ENCODE results near the gene RPS21. TPM values are rescaled to one million over a fixed set of nuclear protein-coding genes. Genes with fewer than 3 reads are reported as not detected.

RPS21 gene
- polyA plus RNA-seq, 3 donors from 2014 or later, result 743 to 1,716 (median 1,008) TPM

Other genes starting within 250 kb of the RPS21 start
- gene PSMA7, start 243.7 kb upstream of the RPS21 start, polyA plus RNA-seq, result 100 to 1,000 TPM; 497 to 643 (median 622) TPM
- under 1 TPM in 2 of 3 donors, not detected in 1; 0.39 to 0.68 TPM for gene SS18L1, start 243.3 kb upstream of the RPS21 start, polyA plus RNA-seq
- gene MTG2, start 204.1 kb upstream of the RPS21 start, polyA plus RNA-seq, result 10 to 100 TPM; 14.5 to 19.6 (median 15.3) TPM
- not detected for gene HRH3, start 166.8 kb upstream of the RPS21 start, polyA plus RNA-seq
- gene OSBPL2, start 148.6 kb upstream of the RPS21 start, polyA plus RNA-seq, result 10 to 100 TPM; 17.9 to 45.2 (median 24.5) TPM
- gene ADRM1, start 84.1 kb upstream of the RPS21 start, polyA plus RNA-seq, result 100 to 1,000 TPM in 2 of 3 donors, 10 to 100 TPM in 1; 97.2 to 132 (median 108) TPM
- gene LAMA5, start 19.8 kb upstream of the RPS21 start, polyA plus RNA-seq, result under 1 TPM in 1 of 3 donors, not detected in 2; 0.30 TPM
- gene CABLES2, start 20.2 kb downstream of the RPS21 start, polyA plus RNA-seq, result 1 to 10 TPM; 1.3 to 2.6 (median 2.5) TPM
- not detected for gene RBBP8NL, start 40.4 kb downstream of the RPS21 start, polyA plus RNA-seq
- gene GATA5, start 88.9 kb downstream of the RPS21 start, polyA plus RNA-seq, result not detected

Measured in immature natural killer cell (primary cell).